ENCODE data around the gene PPP1R18.
"Not testable (repeated sequence)": the region's sequence is repeated elsewhere in the genome, so short reads cannot be mapped to it uniquely, and the experiment has no call there.

The PPP1R18 gene

DNA sequence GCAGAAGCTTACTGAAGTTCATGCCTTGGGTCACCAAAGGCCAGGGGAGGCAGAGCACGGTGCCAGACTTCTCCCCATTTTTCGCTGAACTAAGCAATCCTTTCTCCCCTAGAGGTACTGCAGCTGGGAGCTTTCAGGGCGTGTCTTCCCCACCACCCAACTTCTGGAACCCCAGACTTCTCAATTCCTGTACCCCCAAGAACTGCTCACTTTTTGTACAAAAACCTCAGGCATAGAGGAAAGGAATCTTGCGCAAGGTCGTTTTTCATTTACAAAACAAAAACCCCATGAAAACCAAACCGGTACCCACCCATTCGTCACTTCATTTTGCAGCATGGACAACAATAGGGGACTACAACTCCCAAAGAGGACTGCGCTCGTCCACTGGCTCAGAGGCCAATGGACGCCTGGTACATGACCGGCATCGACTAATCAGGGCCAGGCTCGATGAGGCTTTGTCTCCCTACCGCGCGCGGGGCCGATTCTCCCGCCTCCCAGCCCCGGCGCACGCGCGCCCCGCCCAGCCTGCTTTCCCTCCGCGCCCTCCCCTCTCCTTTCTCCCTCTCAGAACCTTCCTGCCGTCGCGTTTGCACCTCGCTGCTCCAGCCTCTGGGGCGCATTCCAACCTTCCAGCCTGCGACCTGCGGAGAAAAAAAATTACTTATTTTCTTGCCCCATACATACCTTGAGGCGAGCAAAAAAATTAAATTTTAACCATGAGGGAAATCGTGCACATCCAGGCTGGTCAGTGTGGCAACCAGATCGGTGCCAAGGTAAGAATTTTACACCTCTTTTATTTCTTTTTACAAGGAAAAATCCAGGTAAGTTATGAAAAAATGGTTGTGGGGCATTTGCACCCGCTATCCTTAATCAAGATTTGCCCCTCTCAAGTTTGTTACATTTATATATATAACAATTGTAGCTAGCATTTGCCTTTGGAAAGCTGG is 33.6 kb upstream of the PPP1R18 start, which contains the start of gene TUBB:
Gene TUBB, plus strand, starts transcription at position 562 of the 947 bp plus-strand sequence. Its CDS starts 155 bp downstream, at position 717.
- peak; percentile 66 to 69 for ATAC-seq

DNA sequence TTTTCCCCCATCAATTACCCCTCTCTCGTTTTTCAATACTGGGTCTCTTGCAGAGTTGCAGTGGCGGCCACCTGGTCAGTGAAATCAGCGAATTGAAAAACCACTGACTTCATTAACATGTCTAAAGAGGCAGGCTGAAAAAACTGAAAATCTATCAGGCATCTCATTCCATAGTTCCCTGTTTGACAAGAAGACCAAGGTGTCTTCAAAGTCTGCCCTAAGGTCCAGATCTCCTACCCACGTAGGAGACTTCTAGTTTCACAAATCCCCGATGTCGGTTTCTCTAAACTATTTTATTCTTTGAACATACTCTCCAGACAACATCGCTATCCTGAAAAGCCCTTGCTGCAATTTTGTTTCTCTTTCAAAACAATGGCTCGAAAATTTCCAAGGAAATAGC is 32.9 kb upstream of the PPP1R18 start:
- no peak for ATAC-seq

DNA sequence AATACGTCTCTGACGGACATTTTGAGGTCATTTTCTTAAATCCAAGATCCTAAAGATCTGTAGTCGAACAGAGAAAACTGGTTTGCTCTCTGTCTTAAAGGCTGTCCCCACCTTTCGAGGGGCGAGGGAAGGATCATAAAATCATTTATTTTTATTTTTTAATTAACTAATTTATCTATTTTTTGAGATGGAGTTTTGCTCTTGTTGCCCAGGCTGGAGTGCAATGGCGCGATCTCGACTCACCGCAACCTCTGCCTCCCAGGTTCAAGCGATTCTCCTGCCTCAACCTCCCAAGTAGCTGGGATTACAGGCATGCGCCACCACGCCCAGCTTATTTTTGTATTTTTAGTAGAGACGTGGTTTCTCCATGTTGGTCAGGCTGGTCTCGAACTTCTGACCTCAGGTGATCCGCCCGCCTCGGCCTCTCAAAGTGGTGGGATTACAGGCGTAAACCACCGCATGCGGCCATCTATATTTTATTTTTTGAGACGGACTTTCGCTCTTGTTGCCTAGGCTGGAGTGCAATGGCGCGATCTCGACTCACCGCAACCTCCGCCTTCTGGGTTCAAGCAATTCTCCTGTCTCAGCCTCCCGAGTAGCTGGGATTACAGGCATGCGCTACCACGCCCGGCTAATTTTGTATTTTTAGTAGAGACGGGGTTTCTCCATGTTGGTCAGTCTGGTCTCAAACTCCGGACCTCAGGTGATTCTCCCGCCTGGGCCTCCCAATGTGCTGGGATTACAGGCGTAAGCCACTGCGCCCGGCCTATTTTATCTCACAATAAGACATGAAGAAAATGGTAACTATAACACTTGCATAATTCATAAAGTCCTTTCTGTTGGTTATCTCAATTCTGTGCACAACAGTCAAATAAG is 31.6 kb upstream of the PPP1R18 start:
- ATAC-seq = not testable (repeated sequence)

DNA sequence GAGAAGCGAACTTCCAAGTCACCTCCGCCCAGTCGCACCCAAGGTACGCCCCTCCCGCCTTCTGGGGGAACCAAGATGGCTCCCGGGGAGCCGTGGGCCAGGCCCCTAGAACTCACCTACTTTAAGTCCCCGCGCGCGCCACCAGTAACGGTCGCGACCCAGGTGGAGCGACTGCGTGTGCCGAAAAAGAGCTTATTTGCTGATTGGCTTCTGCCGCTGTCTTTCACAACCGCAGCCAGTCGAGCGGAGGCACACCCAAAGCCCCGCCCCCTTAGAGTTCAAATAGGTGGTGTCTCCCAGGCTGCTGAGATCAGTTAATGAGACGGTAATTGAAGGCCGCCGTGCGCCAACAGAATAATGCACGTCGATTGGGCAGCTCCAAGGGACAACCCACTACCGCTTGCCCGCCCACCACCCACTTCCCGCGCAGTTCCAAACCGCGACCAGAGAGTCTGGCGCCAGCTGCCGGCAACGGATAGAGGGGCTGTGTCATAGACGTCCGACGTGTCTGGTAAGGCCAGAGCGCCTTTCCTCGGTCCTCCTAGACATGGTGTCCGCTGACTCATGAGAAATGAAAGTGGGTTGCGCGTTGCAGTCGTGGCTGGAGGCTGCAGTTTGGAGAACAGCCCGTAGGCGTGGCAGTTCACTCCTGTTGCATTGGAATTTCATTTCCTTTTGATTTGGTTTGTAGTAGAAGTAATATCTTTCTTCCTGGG is 30.8 kb upstream of the PPP1R18 start, which contains the start of gene MDC1:
Gene MDC1, minus strand, starts transcription at position 153 of the 716 bp plus-strand sequence. CDS start 2,106 bp downstream, outside the sequence.
- ATAC-seq = peak; percentile 78 to 83

DNA sequence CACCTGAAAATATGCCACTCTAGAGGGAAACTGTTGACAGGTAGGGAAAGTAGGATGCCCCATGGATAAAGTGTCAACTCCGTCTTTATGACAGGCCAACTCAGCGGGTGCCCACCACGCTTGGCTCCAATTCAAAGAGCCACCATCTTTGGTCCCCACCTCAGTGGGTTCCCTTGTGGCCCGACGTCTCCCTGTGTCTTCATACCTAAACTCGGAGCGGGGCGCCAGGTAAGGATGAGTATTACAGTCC is 30.4 kb upstream of the PPP1R18 start:
- no peak for ATAC-seq

DNA sequence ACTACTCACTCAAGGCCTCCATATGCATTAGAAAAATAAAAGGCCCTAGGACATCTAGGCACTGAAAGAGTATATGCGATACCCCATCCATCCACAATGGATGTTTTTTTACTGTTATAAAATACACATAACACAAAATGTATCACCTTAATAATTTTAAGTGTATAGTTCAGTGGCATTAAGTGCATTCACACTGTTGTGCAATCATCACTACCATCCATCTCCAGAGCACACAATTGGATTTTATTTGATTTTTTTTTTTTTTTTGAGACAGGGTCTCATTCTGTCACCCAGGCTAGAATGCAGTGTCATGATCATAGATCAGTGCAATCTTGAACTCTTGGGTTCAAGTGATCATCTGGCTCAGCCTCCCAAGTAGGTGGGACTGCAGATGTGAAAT is 27.8 kb upstream of the PPP1R18 start:
- ATAC-seq = no peak

DNA sequence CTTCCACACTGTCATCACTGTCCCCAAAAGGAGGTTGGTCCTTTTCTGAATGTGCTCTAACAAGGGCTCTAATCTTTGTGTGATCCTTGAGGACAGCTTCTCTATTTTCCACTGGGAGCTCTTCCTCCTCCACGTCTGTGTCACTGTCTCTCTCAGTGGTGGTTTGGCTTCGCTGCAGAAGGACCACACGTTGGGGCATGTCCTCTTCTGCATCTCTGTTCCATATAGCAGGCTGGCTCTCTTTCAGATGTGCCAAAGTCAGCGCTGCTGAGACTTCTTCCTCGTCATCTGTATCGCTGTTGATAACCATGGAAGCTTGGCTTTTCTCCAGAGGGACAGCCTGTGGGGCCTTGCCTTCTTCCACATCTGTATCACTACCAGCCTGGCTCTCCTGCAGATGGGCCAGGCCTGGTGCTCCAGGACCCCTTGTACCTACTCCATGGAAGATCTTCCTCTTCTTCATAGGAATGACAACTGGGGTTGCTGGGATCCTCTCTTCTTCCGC is 26.0 kb upstream of the PPP1R18 start:
- no peak for ATAC-seq

DNA sequence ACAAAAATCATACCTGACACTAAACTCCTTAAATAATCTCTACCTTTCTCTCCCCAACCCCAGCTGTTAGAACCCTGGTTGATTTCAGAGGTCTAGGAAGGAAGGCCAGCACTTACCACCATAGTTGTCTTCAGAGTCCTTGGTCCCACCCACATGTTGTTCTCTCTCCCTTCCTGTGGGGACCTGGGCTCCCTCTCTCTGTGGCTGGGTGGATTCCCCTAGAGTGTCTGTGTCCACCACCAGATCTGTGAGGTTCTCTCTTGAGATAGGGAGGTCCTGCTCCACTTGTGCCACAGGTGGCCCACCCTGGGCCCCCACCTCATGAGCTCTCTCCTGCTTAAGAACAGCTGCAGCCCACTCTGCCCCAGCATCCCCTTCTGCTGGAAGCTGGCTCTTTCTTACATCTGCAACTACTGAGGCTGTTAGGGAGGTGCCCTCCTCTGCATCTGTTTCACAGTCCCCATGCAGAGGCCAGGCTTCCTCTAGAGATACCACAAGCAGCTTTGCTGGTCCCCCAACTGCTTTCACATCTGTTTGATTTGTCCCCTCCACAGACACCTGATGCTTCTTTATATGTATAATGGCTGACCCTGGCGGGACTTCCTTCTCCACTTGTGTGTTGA is 25.4 kb upstream of the PPP1R18 start:
- no peak for ATAC-seq

DNA sequence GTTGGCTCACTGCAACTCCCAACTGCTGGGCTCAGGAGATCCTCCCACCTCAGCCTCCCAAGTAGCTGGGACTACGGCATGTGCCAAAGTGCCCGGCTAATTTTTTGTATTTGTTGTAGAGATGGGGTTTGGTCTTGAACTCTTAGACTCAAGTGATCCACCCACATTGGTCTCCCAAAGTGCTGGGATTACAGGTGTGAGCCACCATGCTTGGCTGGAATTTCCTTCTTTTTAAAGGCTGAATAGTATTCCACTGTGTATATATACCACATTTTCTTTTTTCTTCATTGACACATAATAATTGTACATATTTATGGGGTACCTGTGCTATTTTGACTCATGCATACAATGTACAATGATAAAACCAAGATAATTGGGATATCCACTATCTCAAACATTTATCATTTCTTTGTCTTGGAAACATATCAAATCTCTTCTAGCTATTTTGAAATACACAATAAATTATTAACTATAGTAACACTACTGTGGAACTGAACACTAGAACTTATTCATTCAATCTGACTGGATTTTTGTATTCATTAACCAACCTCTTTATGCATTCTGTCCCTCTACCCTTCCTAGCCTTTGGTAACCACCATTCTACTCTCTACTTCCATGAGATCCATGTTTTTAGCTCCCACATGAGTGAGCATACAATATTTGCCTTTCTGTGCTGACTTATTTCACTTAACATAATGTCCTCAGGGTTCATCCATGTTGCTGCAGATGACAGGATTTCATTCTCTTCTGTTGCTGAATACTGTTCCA is 22.8 kb upstream of the PPP1R18 start:
- ATAC-seq = no peak

DNA sequence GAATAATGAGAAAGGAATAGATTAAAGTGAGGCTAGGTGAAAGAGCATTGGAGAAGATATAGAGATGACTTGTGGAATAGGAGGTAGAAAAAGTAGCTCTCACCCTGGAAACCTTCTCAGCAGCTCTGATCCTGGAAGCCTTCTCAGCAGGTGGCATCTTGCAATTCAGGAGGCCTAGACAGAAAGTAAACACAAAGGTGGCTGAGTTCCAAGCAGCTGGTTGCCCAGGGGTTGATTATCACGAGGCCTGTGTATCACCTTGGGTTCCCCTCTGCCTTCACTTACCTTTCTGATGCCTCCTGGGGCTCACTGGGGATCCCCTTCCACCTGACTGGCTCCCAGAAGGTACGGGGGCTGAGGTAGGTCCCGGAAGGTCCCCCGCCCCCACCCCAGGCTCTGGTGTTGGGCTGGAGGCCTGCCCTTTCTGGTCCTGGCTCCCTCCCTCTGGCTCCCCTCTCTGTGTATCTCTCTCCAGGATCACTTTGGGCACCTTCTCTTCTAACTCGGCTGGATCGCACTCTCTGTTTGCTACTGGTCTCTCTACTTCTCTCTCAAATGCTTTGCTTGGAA is 20.9 kb upstream of the PPP1R18 start:
- no peak for ATAC-seq

DNA sequence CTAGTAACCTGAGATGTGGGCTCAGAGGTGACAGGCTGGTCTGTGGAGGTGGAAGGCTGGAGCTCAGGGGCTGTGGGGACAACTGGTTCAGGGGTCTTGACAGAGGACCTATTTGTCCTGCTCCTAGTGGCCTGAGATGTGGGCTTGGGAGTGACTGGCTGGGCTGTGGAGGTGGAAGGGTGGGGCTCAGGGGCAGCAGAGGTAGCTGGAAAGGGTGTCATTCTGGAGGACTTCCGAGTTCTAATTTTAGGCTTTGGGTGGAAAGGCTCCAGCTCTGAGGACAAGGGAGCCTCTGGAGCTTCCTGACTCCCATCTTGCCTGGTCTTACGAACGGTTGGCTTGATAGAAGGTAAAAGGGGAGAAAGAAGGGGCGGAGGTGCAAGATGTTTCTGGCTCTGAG is 19.2 kb upstream of the PPP1R18 start:
- ATAC-seq = no peak

DNA sequence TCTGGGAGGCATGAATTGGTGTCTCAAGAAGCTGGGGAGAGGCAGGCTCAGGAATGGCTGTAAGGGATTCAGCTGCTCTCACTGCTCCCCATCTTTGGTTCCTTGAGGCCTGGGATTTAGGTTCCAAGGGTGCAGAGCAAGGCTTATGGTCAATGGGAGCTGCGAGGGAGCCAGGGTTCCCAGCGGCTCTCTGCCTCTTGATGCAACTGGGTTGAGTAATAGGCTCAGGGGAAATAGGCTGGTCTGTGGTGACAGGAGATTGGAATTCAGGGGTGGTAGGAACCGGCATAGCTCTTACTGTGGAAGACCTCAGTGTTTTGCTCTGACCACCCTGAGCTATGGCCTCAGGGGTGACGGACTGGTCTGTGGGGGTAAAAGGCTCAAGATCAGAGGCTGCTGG is 17.4 kb upstream of the PPP1R18 start:
- ATAC-seq = no peak

DNA sequence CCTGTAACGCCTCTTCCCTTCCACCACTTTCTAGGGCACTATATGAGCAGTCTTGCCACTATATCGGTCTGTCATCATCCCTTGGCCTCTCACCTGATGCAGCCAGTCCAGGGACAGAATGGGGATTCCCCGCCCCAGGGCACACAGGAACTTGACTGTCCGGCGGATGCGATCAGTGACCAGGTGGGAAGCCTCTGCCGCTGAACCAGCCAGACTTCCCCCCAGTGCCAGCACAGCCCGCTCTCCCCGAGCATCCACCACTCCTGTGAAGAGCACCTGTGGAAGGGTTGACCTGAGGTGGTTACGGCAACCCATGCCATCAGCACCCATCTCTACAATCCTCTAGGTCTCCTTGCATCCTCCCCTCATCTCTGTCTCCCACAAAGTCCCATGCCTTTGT is 16.6 kb upstream of the PPP1R18 start:
- no peak for ATAC-seq

DNA sequence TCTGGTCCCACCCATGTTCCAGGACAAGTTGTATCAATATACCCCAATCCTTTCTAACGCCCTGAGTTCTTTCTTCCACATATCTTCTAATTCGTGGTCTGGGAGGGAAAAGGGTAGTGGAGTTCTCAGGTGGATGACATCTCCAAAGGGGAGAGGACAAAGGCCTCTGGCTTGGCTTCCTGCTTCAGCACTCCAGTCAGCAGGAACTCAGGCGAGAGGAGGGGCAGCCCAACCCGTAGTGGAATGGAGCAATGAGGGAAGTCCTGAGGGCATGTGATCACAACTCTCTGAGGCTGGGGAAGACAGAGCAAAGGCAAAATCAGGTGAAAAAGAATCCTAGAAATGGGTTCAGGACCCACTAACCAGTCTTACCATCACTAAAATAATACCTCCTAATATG is 13.9 kb upstream of the PPP1R18 start:
- ATAC-seq = no peak

DNA sequence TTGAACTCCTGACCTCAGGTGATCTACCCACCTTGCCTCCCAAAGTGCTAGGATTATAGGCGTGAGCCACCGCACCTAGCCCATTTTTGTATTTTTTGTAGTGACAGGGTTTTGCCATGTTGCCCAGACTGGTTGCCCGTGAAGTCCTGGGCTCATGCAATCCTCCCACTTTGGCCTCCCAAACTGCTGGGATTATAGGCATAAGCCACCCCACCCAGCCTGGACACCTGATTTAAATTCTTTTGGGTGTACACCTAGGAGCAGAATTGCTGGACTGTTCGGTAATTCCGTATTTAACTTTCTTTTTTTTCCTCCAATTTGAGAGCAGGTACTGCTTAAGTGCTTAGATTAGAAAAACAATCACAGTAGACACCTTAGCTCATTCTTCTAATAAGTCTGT is 10.0 kb upstream of the PPP1R18 start:
- ATAC-seq = no peak

DNA sequence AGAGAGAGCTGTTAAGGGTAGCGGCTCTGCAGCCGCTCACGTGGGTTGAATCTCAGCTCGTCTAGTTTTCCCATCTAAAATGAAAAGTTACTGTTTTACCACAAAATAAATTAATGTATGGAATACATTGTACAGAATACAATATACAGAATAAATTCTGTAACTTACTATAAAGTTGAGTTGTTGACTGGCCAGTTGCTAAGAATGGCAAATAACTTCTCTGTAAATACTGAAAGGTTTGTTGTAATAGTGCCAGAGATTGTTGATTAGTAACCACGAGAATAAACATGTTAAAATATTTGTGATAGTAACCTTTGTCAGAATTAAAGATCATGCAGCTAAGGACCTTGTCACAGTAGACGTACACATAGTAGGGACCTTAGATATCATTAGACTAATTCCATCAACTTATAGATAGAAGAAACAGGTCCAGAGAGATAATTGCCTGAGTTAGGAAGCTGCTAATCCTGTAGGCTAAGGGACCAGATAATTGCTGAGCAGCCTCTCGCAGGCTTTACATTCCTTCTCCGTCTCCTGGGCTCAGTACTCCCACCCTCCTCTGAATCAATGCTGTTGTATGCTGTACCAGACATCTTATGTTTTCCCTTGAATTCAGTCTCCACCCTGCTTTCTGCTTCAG is 4.9 kb upstream of the PPP1R18 start:
- ATAC-seq = no peak

DNA sequence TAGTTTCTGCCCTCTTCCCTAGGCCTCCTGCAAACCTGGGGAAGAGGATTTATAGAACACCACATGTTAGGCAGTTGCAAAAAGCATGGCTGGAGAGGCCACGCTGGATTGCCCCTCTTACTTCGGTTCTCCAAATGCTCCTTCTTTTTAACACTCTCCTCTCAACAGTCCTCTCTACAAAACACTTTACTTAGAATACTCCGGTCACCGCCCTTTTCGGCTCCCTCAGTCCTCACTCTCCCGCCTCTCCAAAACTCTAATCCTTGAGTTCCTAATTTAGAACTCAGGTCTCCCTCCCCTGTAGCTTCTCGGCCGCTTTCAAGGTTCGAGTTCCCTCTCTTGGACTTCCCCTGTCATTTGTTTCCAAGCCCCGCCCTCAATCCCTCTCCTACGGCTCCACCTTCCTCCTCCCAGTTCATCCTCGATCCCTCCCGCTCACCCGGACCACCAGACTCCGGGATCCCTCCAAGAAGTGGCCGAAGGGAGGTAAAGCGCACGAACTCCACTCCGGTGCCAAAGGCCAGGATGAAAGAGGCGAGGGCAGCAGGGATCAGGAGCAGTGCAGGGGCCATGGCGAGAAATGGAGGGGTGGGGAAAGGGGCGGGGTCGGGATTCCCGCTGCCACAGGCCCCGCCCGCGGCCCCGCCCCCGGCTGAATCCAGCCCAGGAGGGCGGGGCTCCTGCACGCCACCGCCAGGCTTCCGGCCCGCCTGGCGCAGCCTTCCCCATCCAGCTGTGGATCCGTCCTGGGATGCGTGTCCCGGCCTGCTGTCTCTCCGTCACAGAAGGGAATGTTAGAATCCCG is 4.2 kb upstream of the PPP1R18 start, which contains the start of gene NRM:
Gene NRM, minus strand, starts transcription at position 582 of the 805 bp plus-strand sequence. Its CDS starts 10 bp downstream, at position 572.
- ATAC-seq = peak; percentile 25 to 28

DNA sequence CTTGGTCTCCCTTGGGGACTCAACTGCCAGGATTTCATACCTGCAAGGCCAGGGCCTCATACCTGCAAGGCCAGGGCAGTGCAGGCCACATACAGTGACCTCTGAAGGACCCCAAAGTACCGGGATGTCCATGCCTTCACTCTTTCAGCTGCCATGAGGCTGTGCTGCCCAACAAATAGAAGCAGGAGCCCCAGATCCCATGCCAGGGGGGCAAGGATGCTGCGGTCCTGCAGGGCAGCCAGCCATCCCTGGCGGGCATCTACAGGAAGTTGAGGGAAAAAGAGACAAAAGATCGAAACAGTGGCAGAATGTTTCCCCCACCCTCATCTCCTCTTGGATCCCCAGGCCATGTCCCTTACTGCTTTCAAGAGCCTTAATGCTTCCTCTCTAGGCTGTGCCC is 3.5 kb upstream of the PPP1R18 start:
- no peak for ATAC-seq

DNA sequence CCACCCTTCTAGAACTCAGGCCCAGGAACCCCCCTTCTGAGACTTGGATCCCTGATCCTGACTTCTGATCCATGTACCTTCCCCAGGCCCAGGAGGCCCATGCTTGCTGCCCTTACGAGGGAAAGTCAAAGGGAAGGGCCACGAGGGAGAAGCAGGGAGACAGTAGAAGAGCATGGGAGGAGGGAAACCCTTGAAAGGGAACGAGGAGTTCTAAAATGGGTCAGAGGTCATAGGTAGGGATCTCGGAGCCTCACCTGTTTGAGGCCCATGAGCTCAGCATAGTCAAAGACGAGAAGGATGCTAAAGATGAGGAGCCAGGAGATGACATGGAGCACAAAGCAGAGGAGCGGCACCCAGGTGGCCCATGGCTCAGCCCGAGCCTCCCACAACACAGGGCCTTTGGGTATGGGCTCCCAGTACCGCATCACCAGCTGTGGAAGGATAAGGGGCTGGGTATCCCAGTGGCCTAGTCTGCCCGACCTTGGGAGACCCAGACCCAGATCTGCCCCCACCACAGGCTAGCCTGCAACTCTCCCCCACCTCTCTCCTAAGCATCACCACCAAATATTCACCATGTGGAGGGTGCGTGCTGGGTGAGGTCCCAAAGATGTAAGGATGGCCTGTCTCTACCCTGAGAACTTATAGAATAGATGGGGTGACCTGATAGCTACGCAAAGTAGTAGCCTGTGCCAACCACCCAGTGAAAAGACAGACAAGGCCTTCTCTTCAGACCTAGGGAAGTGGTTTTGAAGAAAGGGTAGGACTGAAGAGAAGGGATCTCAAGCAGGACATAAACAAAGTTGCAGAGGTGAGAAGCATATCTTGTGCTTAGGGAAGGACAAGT is 2.8 kb upstream of the PPP1R18 start:
- no peak for ATAC-seq

Data from activated CD4-positive, CD25-positive, alpha-beta regulatory T cell treated with anti-CD3 and anti-CD28 coated beads, Interleukin-2, amount 50 U/mL, for 24 hours (primary cell).